HG03139 (cell line): Measurements from ENCODE around the gene ACTL10.
A peak's percentile ranks its signal among the peaks of the same experiment; 100 is the strongest.
"Not testable (repeated sequence)": the region's sequence is repeated elsewhere in the genome, so short reads cannot be mapped to it uniquely, and the experiment has no call there.

Experiments used
- ATAC-seq: cut with Tn5 transposase; IDR thresholded peaks from one replicate; pipeline ENCODE4 v1.9.1; 2021; ENCODE audit not compliant: unreplicated experiment

The ACTL10 gene

GRCh38 chr20:33666293-33667244, at the start of gene ACTL10:
ACTL10 (plus strand) TSS chr20:33666943; CDS start chr20:33667498, 555 bp downstream.
- ATAC-seq: peak; percentile 50

- ATAC-seq: no peak
Observed at GRCh38 chr20:33621717-33622400, 44.9 kb upstream of the ACTL10 start.

- no peak for ATAC-seq
Observed at GRCh38 chr20:33622705-33623365, 43.9 kb upstream of the ACTL10 start.

- ATAC-seq: no peak
Observed at GRCh38 chr20:33624399-33624798, 42.3 kb upstream of the ACTL10 start.

- no peak for ATAC-seq
Observed at GRCh38 chr20:33626190-33626589, 40.6 kb upstream of the ACTL10 start.

- no peak for ATAC-seq
Observed at GRCh38 chr20:33627577-33628216, 39.0 kb upstream of the ACTL10 start.

- no peak for ATAC-seq
Observed at GRCh38 chr20:33629533-33629932, 37.2 kb upstream of the ACTL10 start.

GRCh38 chr20:33629979-33630378, 36.8 kb upstream of the ACTL10 start:
- ATAC-seq: no peak

GRCh38 chr20:33630507-33630906, 36.2 kb upstream of the ACTL10 start:
- no peak for ATAC-seq

GRCh38 chr20:33631910-33632309, 34.8 kb upstream of the ACTL10 start:
- not testable (repeated sequence) for ATAC-seq

- no peak for ATAC-seq
Observed at GRCh38 chr20:33635341-33635740, 31.4 kb upstream of the ACTL10 start.

GRCh38 chr20:33636776-33637175, 30.0 kb upstream of the ACTL10 start:
- no peak for ATAC-seq

GRCh38 chr20:33640287-33640686, 26.5 kb upstream of the ACTL10 start:
- no peak for ATAC-seq

- ATAC-seq: no peak
Observed at GRCh38 chr20:33644313-33645071, 22.3 kb upstream of the ACTL10 start.

- ATAC-seq: no peak
Observed at GRCh38 chr20:33645072-33645358, 21.7 kb upstream of the ACTL10 start.

- ATAC-seq: no peak
Observed at GRCh38 chr20:33645396-33645795, 21.3 kb upstream of the ACTL10 start.

GRCh38 chr20:33646191-33646590, 20.6 kb upstream of the ACTL10 start:
- no peak for ATAC-seq

- not testable (repeated sequence) for ATAC-seq
Observed at GRCh38 chr20:33646959-33647602, 19.7 kb upstream of the ACTL10 start.

- no peak for ATAC-seq
Observed at GRCh38 chr20:33647603-33648395, 18.9 kb upstream of the ACTL10 start.
